ENCODE data around the gene LY6G6D.

- no peak for TF ChIP-seq CTCF (conservative IDR thresholded peaks at IDR 0.05; ENCODE audit: low read depth, low read length)
- no peak for TF ChIP-seq EZH2 (IDR thresholded peaks at IDR 0.05; ENCODE audit: borderline replicate concordance, low read depth, low read length, poor library complexity, severe bottlenecking)
Measured at GRCh38 chr6:31711233-31711632, 3.9 kb upstream of the LY6G6D start.
